ENCODE results near the gene UBR7.

GRCh38 chr14:93269341-93270068 lies 62.4 kb downstream of the UBR7 start:
- TF ChIP-seq, protein P1, sequence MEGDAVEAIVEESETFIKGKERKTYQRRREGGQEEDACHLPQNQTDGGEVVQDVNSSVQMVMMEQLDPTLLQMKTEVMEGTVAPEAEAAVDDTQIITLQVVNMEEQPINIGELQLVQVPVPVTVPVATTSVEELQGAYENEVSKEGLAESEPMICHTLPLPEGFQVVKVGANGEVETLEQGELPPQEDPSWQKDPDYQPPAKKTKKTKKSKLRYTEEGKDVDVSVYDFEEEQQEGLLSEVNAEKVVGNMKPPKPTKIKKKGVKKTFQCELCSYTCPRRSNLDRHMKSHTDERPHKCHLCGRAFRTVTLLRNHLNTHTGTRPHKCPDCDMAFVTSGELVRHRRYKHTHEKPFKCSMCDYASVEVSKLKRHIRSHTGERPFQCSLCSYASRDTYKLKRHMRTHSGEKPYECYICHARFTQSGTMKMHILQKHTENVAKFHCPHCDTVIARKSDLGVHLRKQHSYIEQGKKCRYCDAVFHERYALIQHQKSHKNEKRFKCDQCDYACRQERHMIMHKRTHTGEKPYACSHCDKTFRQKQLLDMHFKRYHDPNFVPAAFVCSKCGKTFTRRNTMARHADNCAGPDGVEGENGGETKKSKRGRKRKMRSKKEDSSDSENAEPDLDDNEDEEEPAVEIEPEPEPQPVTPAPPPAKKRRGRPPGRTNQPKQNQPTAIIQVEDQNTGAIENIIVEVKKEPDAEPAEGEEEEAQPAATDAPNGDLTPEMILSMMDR (conservative IDR thresholded peaks at IDR 0.05 in 1 of 2, IDR thresholded peaks at IDR 0.05 in 1 of 2; ENCODE audit: extremely low read depth in 1 of 2, insufficient read depth in 1 of 2, low read depth in 1 of 2, low read length in 2 of 2) = no peak
- TF ChIP-seq EZH2 (IDR thresholded peaks at IDR 0.05; ENCODE audit: borderline replicate concordance, low read length) = no peak
